Esophagus muscularis mucosa (tissue), 4 donors: ENCODE measurements around the gene PEX14.

ENCODE experiments used
- EP300 ChIP-seq: sonication (generic); formaldehyde crosslinking; IDR thresholded peaks from one replicate; pipeline ENCODE4 v1.6.1; 2017; ENCODE audit warnings: antibody characterized with exemption
- POLR2A ChIP-seq: fragments of 450-650 bp; IDR thresholded peaks from one replicate; pipeline ENCODE4 v1.6.1; 2017; ENCODE audit warnings: antibody characterized with exemption, moderate library complexity, mild to moderate bottlenecking, low read depth
- POLR2AphosphoS5 ChIP-seq, 2 donors: sonication (generic); formaldehyde crosslinking; IDR thresholded peaks; one replicate each; pipeline ENCODE4 v1.6.1; 2017; ENCODE audit warnings: antibody characterized with exemption in 2 of 2
- TF ChIP-seq, protein P1 (sequence below), 3 experiments: fragments of 200-600 bp in 2 of 3; fragments of 450-650 bp in 1 of 3; sonication (generic) in 2 of 3; IDR thresholded peaks; one replicate each; pipeline ENCODE4 v1.5.1; 2017 to 2019; ENCODE audit warnings: antibody characterized with exemption in 3 of 3, mild to moderate bottlenecking in 2 of 3, moderate library complexity in 1 of 3

DNA sequence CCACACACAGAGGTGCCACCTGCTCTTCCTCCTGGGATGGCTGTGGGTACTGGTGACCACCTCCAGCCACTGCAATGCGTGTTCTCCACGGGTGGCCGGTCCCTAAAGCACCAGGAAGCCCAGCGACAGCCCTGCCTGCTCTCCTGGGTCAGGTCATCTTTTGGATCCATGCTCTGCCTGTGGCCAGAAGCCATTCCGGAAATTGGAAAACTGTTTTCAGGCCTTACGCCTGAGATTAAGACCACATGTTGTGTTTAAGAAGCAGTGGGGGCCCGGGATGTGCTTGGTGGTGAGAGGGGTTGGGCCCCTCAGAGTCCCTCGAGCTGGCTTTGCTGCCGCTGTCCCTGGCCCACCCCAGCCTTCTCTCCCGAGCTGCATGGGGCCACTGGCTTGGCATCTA lies 150.8 kb downstream of the PEX14 start:
- TF ChIP-seq, protein P1, sequence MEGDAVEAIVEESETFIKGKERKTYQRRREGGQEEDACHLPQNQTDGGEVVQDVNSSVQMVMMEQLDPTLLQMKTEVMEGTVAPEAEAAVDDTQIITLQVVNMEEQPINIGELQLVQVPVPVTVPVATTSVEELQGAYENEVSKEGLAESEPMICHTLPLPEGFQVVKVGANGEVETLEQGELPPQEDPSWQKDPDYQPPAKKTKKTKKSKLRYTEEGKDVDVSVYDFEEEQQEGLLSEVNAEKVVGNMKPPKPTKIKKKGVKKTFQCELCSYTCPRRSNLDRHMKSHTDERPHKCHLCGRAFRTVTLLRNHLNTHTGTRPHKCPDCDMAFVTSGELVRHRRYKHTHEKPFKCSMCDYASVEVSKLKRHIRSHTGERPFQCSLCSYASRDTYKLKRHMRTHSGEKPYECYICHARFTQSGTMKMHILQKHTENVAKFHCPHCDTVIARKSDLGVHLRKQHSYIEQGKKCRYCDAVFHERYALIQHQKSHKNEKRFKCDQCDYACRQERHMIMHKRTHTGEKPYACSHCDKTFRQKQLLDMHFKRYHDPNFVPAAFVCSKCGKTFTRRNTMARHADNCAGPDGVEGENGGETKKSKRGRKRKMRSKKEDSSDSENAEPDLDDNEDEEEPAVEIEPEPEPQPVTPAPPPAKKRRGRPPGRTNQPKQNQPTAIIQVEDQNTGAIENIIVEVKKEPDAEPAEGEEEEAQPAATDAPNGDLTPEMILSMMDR (IDR thresholded peaks at IDR 0.05) = no peak
- TF ChIP-seq POLR2A = no peak
- no peak for TF ChIP-seq POLR2AphosphoS5 (IDR thresholded peaks at IDR 0.05)
- TF ChIP-seq EP300 = no peak
